ENCODE measurements around the gene CRY2. TPM values are rescaled to one million over a fixed set of nuclear protein-coding genes. Genes with fewer than 3 reads are reported as not detected.

CRY2 gene
- total and polyA plus RNA-seq, 2 of the 13 experiments (the other 11 are each of a cell fraction or from before 2014, with no cell fraction given) = 10.1 to 12.2 TPM

DNA sequence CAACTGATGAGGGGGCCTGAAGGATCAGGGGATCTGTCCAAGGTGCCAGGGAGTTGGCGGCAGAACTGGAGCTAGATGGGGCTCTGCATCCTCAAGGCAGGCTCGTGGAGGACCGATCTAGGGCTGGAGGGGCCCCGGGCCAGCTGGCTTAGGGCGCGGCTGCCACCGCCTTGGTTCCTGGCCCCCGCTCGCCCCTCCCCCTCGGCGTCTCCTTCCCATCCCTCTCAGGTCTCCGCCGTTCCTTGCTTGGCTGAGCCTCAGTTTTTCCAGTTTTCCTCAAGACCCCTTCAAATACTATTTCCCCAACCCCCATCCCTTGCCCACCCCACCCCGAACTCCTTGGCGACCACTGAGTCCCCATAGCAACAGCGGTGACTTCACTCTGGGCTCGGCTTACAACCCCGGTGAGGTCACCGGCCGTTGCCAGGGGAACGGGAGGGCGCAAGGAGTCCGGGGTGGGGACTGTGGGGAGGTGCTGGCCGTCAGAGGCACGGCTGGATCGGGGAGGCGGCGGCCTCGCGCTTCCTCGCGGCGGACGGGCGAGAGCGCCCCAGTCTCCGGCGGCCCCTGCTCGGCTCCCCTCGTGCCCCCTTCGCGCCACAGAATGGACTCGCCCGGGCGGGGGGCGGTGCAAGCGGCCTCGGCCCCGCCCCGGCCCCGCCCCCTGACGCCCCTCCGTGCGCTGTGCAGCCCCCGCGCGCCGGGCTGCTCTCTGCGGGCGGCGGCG, 52.3 kb downstream of the CRY2 start (continued):
- TF ChIP-seq HMGXB3 (CRISPR knock-in tag; IDR thresholded peaks at IDR 0.05; ENCODE audit: borderline replicate concordance) = no peak
- no peak for TF ChIP-seq ZNF816 (CRISPR knock-in tag; IDR thresholded peaks at IDR 0.05; ENCODE audit: borderline replicate concordance)
- no peak for TF ChIP-seq BRD4 (CRISPR knock-in tag; IDR thresholded peaks at IDR 0.05)
- TF ChIP-seq ARID4A (CRISPR knock-in tag; IDR thresholded peaks at IDR 0.05; ENCODE audit: borderline replicate concordance) = peak; percentile 61; the same call in 1 of the 2 replicates
- TF ChIP-seq SAP130 (CRISPR knock-in tag; IDR thresholded peaks at IDR 0.05; ENCODE audit: low read depth) = peak; percentile 40
- TF ChIP-seq, protein P1, sequence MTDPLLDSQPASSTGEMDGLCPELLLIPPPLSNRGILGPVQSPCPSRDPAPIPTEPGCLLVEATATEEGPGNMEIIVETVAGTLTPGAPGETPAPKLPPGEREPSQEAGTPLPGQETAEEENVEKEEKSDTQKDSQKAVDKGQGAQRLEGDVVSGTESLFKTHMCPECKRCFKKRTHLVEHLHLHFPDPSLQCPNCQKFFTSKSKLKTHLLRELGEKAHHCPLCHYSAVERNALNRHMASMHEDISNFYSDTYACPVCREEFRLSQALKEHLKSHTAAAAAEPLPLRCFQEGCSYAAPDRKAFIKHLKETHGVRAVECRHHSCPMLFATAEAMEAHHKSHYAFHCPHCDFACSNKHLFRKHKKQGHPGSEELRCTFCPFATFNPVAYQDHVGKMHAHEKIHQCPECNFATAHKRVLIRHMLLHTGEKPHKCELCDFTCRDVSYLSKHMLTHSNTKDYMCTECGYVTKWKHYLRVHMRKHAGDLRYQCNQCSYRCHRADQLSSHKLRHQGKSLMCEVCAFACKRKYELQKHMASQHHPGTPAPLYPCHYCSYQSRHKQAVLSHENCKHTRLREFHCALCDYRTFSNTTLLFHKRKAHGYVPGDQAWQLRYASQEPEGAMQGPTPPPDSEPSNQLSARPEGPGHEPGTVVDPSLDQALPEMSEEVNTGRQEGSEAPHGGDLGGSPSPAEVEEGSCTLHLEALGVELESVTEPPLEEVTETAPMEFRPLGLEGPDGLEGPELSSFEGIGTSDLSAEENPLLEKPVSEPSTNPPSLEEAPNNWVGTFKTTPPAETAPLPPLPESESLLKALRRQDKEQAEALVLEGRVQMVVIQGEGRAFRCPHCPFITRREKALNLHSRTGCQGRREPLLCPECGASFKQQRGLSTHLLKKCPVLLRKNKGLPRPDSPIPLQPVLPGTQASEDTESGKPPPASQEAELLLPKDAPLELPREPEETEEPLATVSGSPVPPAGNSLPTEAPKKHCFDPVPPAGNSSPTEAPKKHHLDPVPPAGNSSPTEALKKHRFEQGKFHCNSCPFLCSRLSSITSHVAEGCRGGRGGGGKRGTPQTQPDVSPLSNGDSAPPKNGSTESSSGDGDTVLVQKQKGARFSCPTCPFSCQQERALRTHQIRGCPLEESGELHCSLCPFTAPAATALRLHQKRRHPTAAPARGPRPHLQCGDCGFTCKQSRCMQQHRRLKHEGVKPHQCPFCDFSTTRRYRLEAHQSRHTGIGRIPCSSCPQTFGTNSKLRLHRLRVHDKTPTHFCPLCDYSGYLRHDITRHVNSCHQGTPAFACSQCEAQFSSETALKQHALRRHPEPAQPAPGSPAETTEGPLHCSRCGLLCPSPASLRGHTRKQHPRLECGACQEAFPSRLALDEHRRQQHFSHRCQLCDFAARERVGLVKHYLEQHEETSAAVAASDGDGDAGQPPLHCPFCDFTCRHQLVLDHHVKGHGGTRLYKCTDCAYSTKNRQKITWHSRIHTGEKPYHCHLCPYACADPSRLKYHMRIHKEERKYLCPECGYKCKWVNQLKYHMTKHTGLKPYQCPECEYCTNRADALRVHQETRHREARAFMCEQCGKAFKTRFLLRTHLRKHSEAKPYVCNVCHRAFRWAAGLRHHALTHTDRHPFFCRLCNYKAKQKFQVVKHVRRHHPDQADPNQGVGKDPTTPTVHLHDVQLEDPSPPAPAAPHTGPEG (CRISPR knock-in tag; IDR thresholded peaks at IDR 0.05) = peak; percentile 48; the same call in 1 of the 2 replicates
- TF ChIP-seq JUN (CRISPR knock-in tag; IDR thresholded peaks at IDR 0.05) = 0 out of 2 replicates have a peak, but pooled peaks have one; percentile 21
- TF ChIP-seq, protein P2, sequence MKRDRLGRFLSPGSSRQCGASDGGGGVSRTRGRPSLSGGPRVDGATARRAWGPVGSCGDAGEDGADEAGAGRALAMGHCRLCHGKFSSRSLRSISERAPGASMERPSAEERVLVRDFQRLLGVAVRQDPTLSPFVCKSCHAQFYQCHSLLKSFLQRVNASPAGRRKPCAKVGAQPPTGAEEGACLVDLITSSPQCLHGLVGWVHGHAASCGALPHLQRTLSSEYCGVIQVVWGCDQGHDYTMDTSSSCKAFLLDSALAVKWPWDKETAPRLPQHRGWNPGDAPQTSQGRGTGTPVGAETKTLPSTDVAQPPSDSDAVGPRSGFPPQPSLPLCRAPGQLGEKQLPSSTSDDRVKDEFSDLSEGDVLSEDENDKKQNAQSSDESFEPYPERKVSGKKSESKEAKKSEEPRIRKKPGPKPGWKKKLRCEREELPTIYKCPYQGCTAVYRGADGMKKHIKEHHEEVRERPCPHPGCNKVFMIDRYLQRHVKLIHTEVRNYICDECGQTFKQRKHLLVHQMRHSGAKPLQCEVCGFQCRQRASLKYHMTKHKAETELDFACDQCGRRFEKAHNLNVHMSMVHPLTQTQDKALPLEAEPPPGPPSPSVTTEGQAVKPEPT (CRISPR knock-in tag; IDR thresholded peaks at IDR 0.05; ENCODE audit: low read depth) = no peak

Measured in HepG2 (cell line).